HG02588 (cell line): ENCODE measurements around the gene CDH23.

Experiments
- ATAC-seq: cut with Tn5 transposase; IDR thresholded peaks from one replicate; pipeline ENCODE4 v1.9.1; 2021; ENCODE audit warnings: mild to moderate bottlenecking, moderate library complexity; ENCODE audit not compliant: unreplicated experiment

CDH23 gene

DNA sequence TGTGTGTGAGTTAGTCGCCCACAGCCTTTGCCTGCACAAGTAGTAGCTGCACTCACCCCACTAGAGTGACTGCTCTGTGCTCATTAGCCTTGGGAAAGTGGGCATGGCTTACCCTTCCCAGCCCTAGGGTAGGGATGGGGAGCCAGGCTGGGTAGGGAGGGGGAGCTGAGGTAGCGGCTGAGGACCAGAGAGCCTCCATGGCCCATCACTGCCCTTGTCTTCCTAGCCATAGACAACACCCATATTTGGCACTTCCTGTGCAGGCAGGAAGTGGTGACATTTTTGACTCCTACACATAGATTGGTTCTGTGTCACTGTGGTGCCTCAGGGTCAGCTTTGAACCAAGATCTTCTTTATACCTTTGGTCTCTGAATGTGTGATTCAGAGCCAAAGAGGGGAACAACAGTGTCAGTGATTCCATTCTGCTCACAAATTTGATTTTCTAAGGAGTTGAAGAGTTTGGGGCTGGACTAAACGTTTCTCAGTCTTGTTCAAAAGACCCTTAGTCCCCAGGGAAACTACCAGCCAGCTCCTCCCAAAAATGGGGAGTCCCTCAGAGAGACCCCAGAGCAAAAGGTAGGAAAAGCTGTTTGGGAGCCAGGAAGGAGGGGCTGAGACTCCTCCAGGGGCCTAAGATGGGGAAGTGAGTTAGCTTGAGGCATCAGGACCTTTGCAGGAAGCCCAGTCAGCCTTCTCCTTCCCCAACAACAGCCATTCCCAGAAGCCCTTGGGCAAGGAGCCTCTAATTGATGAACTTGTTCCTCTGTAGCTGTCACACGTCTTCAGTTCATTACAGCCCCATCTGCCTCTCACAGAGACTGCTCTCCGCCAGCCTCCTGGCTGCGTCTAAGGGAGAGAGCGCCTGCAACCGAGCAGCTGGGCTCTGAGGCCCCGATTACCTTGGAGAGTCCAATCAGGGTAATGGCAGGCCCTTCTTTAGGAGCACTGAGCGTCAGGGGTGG lies 135.0 kb downstream of the CDH23 start:
- no peak for ATAC-seq

DNA sequence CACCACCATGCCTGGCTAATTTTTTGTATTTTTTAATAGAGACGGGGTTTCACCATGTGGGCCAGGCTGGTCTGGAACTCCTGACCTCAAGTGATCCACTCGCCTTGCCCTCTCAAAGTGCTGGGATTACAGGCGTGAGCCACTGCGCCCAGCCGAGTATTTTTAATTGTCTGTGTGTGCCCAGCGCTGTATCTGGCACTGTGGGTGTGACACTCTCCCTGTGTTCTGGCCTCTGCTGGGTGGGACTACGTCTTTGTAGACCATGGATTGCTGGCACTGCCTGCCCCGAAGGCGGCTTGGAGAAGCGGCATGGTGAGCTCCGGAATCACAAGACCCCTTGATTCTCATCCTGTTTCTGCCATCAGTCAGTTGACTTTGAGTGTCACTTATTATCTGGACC lies 136.2 kb downstream of the CDH23 start:
- no peak for ATAC-seq

DNA sequence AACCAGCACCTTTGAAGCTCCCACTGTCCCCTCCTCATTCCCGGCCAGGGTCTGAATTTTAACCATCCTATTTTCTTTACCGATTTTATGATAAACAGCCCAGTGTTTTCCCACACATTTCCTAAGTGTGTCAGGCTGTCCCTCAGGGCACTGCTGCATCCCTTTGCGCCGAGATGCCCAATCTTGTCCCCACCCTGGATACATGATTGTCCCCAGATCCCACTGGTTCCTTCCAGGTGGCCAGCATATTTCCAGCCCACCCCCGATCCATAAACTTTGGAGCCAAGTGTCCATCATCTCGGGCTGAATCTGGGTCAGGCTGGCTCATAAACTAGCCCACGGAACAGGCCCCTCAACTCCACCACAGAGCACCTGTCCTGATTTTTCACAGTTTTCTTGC lies 137.2 kb downstream of the CDH23 start:
- no peak for ATAC-seq

DNA sequence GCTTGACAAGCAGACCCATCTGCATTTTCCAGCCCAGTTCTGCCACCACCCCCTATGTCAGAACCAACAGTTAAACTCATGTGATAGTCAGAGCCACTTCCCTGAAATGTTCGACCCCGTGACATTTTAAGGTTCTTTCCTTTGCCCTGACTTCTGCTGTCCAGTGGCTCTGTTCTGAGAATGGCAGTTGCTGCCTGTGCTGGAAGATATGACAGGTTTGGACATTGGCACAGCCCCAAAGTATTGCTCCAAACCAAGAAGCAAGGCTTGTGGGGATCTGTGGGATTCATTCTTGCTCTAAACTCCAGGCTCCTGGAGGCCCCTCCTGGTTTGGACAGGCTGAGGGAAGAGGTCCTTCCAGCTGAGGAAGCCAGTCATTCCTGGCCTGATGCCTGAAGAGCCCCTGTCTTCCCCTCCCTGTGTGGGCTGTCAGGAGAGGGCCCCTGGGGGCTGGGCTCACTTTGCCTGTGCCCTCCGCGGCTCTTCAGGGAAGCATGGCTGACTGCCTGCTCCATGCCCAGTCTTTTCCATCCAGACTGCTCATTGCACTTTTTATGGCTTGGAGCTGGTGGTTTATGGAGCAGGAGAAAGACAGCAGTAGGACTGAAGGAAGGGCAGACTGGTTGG lies 138.0 kb downstream of the CDH23 start:
- ATAC-seq, result no peak

DNA sequence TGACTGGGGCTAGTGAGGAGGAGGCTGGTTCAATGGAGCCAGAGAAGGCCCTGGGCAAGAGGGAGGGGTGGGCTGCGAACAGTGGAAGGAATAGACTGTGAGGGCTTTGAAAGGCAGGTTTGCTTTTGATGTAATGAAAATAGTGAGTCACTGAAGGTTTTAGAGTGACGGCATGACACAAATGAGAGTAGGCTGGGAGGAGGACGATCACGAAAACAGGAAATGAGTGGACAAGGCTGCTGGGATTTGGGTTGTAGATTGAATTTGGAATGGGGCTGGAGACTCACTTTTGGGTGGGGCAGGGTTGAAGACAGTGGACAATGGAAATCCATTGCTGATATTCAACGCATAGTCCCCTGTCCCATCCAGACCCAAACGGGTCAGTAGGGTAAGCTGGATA lies 139.6 kb downstream of the CDH23 start:
- no peak for ATAC-seq

DNA sequence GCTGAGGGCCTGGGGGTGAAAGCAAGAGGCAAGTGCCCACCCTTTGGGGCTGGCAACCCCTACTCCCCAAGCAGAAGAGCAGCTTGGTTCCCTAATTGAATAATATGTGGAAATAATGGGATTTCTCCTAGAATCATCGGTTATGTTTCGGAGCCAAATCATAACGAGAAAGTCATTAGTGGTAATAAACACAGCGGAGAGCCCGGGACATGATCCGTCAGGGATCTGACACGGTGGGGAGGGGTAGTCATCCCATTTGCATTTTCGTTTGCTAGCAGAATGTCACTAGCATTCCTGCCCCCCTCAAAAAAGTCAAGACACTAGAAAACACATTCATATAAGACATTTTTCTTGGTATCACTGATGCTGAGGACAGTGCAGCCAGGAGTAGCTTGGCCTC lies 140.4 kb downstream of the CDH23 start:
- ATAC-seq, result no peak

DNA sequence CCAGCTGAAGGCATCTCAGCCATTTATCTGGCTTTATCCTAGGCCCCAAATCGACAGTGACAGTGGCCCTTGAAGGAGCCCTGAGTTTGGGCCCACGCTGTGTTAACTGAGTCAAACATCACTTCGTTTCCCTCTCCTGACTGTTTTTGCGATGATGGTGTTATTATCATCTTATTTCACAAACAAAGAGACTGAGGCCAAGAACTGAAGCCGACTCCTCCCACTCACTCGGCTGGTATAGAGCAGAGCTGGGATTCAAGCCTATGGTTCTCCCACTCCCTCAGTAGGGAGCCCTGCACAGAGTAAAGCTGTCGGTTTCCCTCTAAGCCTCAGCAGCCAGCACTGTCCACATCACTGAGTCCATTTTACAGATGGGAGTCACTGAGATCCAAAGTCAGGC lies 141.0 kb downstream of the CDH23 start:
- ATAC-seq, result no peak

DNA sequence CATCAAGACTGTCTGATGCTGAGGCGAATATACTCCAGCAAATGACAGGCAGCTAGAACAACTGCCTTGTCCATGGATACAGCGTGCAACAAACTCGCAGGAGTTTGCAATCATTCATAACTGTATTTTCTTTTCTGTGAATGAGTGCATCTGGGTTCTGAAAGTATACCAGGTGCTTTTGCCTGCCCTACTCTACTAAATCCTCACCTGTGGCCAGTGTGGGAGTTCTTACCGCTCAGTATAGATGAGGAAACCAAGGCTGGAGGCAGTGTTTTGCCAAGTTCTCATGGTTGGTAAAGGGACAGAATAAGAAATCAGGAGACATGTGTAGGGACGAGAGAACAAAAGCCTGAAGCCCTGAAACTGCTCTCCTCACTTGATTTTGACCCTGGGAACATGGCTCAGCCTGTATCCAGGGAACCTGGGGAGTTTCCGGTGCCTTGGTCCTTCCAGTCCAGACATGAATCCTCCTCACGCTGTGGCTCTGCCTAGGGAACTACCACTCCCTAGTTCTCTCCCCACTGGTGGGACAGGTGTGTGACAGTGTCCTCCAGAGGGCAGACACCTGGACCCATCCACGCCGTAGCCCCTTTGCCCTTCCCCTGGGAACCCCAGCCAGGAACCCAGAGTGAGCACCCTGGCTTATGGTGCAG lies 142.0 kb downstream of the CDH23 start:
- no peak for ATAC-seq

DNA sequence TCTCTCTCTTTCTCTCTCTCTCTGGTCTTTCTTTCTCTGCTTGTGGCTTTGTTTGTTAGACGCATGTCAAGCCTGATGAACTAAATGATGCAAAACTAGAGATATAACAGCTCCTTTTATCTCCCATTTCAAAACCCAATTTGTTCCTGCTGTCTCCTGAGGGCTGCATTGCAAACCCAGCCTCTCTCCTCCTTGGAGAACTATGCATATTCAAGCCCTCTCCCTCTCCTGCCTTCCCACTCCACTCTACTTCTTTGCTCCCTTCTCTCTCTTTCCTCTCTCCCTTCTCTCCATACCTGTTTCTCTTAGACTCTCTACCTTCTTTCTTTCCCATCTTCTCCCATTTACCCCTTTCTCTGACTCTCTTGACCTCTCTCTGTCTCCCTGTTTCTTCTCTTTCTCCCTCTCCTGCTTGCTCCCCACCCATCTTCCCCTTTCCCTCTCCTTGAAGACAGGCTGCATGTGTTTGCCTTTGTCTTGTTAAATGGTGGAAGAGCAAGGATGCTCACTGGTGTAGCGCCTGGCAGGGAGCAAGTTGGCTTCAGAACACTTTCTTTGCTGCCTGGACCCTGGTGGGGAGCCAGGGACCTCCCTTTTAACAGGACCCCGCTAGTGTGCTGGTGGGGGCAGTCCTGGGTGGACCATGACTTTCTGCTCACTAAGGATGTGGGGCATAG lies 142.9 kb downstream of the CDH23 start:
- no peak for ATAC-seq

DNA sequence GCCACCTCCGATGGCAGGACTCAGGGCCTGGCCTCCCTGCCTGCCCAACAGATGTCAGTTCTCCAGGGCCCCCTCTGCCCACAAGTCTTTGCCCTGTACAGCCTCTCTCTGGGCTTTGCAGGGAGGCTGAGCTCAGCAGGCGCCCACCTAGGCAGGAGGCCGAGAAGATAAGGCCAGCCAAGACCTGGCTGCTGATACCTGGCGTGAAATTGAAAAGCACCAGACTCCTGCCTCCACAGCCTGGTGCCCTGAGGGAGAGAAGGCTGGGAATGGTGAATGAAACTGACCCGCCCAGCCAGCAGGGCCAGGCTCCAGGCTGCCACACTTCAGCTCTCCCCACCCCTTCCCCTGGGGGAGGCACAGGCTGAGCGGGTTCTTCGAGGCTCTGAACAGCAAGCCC lies 145.8 kb downstream of the CDH23 start:
- no peak for ATAC-seq

DNA sequence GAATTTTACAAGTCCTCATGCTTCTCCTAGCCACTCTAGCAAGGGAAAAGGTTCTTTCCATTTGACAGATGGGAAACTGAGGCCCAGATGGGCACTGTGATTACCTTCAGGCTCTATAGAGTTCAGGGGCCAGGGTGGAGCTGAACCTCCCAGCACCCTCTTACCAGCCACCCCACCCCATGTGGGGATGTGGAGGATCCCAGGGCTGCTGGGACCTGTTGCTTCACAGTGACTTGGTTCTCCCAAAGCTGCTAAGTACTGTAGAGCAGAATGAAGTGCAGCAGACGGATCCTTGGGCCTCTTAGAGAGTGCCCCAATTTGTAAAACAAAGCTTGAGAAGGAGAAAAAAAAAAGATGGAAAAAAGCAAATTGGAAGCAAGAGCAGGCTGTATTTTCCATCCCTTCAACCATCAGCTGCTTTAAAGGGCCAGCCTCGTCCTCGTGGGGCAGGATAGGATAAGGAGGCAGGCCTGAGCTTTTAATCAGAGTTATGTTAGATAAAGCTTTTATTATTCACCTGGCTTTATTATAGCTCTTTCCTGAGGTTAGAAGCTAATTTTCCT lies 147.0 kb downstream of the CDH23 start:
- ATAC-seq, result no peak

DNA sequence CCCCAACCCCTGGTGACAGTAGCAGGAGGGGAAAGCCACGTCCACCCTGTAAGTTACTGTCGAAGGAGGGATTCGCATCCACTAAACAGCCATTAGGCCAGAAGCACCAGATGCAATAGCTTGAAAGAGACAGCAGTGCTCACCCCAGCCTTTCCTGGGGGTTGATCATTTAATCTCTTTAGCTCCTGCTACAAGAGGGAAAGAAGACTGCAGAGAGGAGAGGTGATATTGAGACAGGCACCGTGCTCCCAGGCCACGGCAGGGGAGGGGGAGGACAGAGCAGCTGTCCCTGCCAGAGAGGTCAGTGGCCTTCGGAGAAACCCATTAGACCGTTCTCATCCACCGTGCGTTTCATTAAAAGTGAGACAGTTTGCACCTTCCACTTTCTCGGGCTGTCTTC lies 148.3 kb downstream of the CDH23 start:
- ATAC-seq, result no peak

DNA sequence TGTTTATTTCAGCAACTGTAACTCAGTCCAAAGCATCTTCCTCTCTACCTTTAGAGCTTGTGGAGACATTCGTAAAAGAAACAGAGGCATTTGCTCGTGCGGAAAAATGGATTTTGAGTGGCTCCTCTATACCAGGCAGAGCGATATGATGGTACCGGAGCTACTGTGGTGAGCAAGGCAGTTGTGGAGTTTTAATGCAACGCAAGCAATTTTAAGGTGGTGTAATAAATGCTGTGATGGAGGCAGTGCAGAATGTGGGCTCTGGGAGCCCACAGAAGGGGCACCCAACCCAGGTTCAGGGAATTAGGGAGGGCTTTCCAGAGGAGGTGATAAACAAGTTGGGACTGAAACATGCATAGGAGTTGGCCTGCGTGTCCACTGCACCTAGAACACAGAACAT lies 149.5 kb downstream of the CDH23 start:
- ATAC-seq, result no peak

DNA sequence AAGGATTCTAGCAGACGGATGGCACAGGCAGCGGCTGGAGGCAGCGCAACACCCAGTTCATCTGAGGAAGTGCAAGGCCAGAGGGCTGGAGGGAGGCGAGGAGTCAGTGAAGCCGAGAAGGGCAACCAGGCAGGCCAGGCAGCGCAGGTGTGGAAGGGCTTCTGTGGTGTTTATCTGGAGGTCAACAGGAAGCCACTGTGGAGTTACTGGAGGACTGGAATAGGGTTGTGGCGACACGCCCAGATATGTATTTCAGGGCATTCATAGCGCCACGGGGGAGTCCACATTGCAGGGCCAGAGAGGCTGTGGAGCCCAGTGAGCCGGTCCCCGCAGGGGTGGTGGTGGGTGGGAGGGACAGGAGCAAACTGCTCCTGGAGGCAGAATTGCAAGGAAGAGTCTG lies 150.6 kb downstream of the CDH23 start:
- no peak for ATAC-seq

DNA sequence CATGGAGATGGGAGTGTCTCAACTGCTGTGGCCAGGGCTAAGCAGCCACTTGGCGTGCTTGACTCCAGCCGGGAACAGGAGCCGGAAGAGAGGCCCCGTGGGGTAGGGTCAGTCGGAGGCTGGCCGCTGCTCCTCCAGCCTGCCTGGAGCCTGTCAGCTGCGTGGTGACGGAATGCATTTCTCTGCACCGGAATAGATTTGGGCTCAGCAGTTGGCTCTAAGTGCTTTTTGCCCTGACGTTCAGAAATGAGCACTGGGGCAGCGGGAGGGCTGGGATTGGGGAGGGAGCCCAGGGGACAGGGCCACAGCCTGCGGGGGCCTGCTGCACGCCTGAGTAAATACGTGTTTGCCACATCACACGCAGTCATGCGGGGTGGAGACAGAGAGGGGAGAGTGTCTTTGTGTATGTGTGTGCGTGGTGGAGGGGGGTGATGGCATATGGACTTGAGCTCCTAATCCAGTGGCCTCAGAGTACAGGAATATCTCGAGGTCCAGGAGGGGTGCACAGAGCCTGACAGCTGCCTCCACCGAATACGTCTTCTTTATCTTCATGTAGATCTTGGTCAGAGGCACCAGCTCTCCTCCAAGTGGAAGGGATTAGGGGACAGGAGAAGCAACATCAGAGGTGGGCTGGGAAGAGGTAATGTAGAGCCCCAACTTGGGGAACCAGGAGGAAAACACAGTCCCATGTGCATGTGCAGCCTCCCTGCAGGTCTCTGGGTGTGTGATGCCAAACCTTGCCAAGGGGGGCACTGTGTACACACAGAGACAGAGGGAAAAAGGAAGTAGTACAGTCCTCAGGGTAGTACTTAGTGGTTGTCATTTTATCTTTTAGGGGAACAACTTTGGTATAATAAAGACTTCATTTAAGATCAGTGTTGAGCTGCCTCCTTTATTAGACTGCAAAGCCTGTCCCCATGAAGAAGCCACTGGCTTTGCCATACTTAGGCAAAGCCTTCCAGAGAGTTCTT lies 151.4 kb downstream of the CDH23 start:
- no peak for ATAC-seq

DNA sequence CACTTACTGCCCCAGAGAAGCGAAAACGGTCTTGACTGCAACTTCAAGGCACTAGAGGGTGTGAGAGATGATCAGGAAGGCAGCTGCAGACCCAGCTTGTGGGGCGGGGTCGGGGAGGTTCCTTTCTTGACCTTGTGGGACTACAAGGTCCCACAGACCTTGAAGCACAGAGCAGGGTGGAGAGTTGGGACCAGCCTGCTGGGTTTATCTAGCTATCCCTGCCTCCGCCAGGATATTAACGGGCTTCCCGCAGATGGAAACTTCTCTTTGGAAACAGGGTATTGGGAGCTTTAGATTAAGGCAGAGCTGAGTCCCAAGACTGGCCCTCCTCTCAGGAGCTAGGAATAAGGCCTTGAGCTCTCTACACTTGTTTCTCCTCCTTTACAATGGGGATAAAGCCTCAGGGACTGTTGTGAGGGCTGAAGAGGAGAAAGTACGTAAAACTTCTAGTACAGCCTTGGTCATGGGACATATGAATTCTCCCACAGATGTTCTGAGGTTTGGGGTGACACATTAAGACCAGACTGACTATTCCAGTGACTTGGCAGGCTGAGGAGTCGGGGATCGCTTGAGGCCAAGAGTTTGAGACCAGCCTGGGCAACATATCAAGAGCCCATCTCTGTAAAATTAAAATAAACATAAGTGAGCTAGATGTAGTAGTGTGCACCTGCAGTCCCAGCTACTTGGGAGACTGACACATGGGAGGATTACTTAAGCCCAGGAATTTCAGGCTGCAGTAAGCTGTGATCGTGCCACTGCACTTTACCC lies 153.2 kb downstream of the CDH23 start:
- no peak for ATAC-seq

DNA sequence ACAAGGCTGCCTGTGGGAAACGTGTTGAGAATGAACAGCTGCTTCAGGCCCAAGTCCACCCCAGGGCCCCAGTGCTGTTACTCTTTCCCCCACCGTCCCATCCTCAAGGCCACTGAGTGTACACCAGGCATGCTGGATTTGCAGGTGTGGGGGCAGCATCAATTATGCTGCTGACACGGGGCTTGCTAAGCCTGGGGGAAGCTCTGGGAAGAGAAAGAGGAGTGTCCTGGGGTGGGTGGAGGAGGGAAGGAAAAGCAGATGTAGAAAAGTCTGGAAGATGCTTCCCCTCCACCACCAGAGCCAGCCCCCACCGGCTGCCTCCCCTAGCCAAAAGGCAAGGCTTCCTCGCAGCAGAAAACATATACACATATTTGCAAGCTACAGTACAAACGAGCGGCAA lies 153.9 kb downstream of the CDH23 start:
- ATAC-seq, result no peak

DNA sequence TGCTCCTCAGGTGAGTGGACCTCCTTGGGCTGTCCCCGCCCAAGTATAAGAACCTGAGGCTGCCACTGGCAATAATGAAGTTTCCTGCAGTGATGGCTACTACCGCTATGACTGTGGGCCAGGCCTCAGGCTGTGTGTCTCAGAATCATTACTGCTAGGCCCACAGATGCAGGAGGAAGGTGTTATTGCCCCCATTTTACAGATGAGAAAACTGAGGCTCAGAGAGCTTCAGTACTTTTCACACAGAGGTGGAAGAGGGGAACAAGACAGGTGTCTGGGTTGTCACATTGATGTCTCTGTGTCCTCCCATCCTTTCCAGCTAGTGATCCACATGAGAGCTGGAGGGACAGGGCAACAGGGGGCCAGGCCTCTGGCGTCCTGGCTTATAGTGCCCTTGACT lies 155.2 kb downstream of the CDH23 start:
- no peak for ATAC-seq

DNA sequence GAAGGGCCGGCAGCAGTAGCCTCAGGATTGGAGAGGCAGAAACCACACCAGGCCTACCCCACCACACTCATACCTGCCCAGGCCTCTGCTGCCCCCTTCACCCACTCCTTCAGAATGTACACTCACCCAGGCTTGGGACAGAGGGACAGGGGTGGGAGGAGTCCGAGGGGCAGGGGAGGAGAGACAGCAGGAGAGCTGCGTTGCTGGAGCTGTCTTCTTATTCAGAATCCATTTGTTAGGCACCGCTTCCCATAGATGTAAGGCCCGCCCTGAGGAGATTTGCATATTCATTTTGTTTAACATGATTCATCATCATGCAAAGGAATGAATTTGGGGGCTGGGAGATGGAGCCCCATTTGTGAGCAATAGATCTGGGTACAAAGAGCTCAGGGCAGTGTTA lies 156.7 kb downstream of the CDH23 start:
- no peak for ATAC-seq
